Liver (tissue), 9 donors: ENCODE results near the gene ABRACL. TPM values are rescaled to one million over a fixed set of nuclear protein-coding genes. Genes with fewer than 3 reads are reported as not detected.

Experiments used
- DNase-seq: peaks from one replicate; pipeline ENCODE4 v3.0.0-alpha.2; 2017; ENCODE audit warnings: low spot score
- H3K27ac ChIP-seq, 2 donors: one replicate each; pipeline ENCODE4 v1.7.0; 2013; ENCODE audit warnings: inconsistent platforms in 2 of 2, low read length in 2 of 2, control low read depth in 1 of 2, low read depth in 1 of 2, mild to moderate bottlenecking in 1 of 2
- H3K27me3 ChIP-seq, 4 donors: one replicate each; pipeline versions ENCODE4 v1.6.1 to v1.7.0; 2013; ENCODE audit warnings: low read length in 3 of 4, inconsistent platforms in 1 of 4, mild to moderate bottlenecking in 1 of 4, moderate library complexity in 1 of 4; ENCODE audit not compliant: control insufficient read depth in 4 of 4, insufficient read depth in 4 of 4
- H3K36me3 ChIP-seq, 4 donors: one replicate each; pipeline versions ENCODE4 v1.6.1 to v1.7.0; 2013; ENCODE audit warnings: low read length in 3 of 4, mild to moderate bottlenecking in 3 of 4, low read depth in 1 of 4, moderate library complexity in 1 of 4; ENCODE audit not compliant: control insufficient read depth in 4 of 4, insufficient read depth in 3 of 4
- H3K4me1 ChIP-seq, 4 donors: one replicate each; pipeline versions ENCODE4 v1.6.1 to v1.7.0; 2013; ENCODE audit warnings: low read length in 3 of 4, mild to moderate bottlenecking in 3 of 4, moderate library complexity in 1 of 4; ENCODE audit not compliant: control insufficient read depth in 4 of 4, insufficient read depth in 4 of 4
- H3K4me3 ChIP-seq, 3 donors: one replicate each; pipeline versions ENCODE4 v1.6.1 to v1.7.0; 2013; ENCODE audit warnings: low read length in 3 of 3, control low read depth in 1 of 3, low read depth in 1 of 3, mild to moderate bottlenecking in 1 of 3
- H3K9ac ChIP-seq, 2 donors: one replicate each; pipeline ENCODE4 v1.7.0; 2013; ENCODE audit warnings: low read length in 2 of 2, mild to moderate bottlenecking in 2 of 2, moderate library complexity in 2 of 2, control low read depth in 1 of 2, low read depth in 1 of 2
- H3K9me3 ChIP-seq, 4 donors: one replicate each; pipeline versions ENCODE4 v1.6.1 to v1.7.0; 2013; ENCODE audit warnings: low read length in 3 of 4; ENCODE audit not compliant: control insufficient read depth in 4 of 4
- ATF3 ChIP-seq: IDR thresholded peaks from 2 replicates; pipeline ENCODE4 v1.6.1; 2016; ENCODE audit warnings: antibody characterized with exemption
- CTCF ChIP-seq: fragments of 150-350 bp; IDR thresholded peaks from 2 replicates; pipeline ENCODE4 v1.5.1; 2017; ENCODE audit warnings: improper control_type of control experiment, low read depth, low read length; ENCODE audit not compliant: missing input control
- EGR1 ChIP-seq, 2 donors: IDR thresholded peaks; 2 replicates each; pipeline ENCODE4 v1.6.1; 2016 to 2018; ENCODE audit warnings: antibody characterized with exemption in 2 of 2, low read depth in 2 of 2
- FOXA1 ChIP-seq: IDR thresholded peaks from 2 replicates; pipeline ENCODE4 v1.6.1; 2016; ENCODE audit warnings: antibody characterized with exemption
- FOXA2 ChIP-seq: IDR thresholded peaks from 2 replicates; pipeline ENCODE4 v1.6.1; 2016; ENCODE audit warnings: antibody characterized with exemption
- GABPA ChIP-seq, 2 donors: IDR thresholded peaks in 1 of 2; conservative IDR thresholded peaks in 1 of 2; 2 replicates each; pipeline ENCODE4 v1.6.1; 2016; ENCODE audit warnings: antibody characterized with exemption in 2 of 2, mild to moderate bottlenecking in 1 of 2, moderate library complexity in 1 of 2
- HNF4A ChIP-seq, 2 donors: conservative IDR thresholded peaks; 2 replicates each; pipeline ENCODE4 v1.6.1; 2016; ENCODE audit warnings: antibody characterized with exemption in 2 of 2, mild to moderate bottlenecking in 2 of 2
- HNF4G ChIP-seq: IDR thresholded peaks from 2 replicates; pipeline ENCODE4 v1.6.1; 2016; ENCODE audit warnings: antibody characterized with exemption
- JUND ChIP-seq, 2 donors: IDR thresholded peaks; 2 replicates each; pipeline ENCODE4 v1.6.1; 2016; ENCODE audit warnings: antibody characterized with exemption in 2 of 2
- MAX ChIP-seq: IDR thresholded peaks from 2 replicates; pipeline ENCODE4 v1.6.1; 2016; ENCODE audit warnings: antibody characterized with exemption
- NR2F2 ChIP-seq: IDR thresholded peaks from 2 replicates; pipeline ENCODE4 v1.6.1; 2016; ENCODE audit warnings: antibody characterized with exemption
- RAD21 ChIP-seq, 2 donors: IDR thresholded peaks; 2 replicates each; pipeline ENCODE4 v1.6.1; 2016; ENCODE audit warnings: antibody characterized with exemption in 2 of 2, mild to moderate bottlenecking in 2 of 2
- REST ChIP-seq: IDR thresholded peaks from 2 replicates; pipeline ENCODE4 v1.6.1; 2016; ENCODE audit warnings: antibody characterized with exemption, mild to moderate bottlenecking
- RXRA ChIP-seq, 2 donors: IDR thresholded peaks; 2 replicates each; pipeline ENCODE4 v1.6.1; 2017 to 2018; ENCODE audit warnings: antibody characterized with exemption in 2 of 2, mild to moderate bottlenecking in 1 of 2
- SP1 ChIP-seq: IDR thresholded peaks from 2 replicates; pipeline ENCODE4 v1.6.1; 2018; ENCODE audit warnings: antibody characterized with exemption, mild to moderate bottlenecking
- TAF1 ChIP-seq: conservative IDR thresholded peaks from 2 replicates; pipeline ENCODE4 v1.6.1; 2016; ENCODE audit warnings: antibody characterized with exemption, mild to moderate bottlenecking
- YY1 ChIP-seq: IDR thresholded peaks from 2 replicates; pipeline ENCODE4 v1.6.1; 2016; ENCODE audit warnings: antibody characterized with exemption, mild to moderate bottlenecking
- ZBTB33 ChIP-seq: IDR thresholded peaks from 2 replicates; pipeline ENCODE4 v1.6.1; 2016; ENCODE audit warnings: antibody characterized with exemption
- WGBS: extraction: QIAGEN DNeasy Blood & Tissue Kit; methylation state at CpG from one replicate; pipeline ENCODE4 v1.1.7; 2013; 5-methylcytosine and 5-hydroxymethylcytosine counted together
- polyA plus RNA-seq, 2 donors: library from polyadenylated mRNA; stranded (reverse) in 1 of 2; unstranded in 1 of 2; fragments of 200-250 nt in 1 of 2; fragments of >200 nt in 1 of 2; fragmentation: Nextera tagmentation in 1 of 2; extraction: Ambion mirVana in 1 of 2; gene quantifications; one replicate each; pipeline versions ENCODE4 v1.2.1 to v1.2.3, GENCODE V29; 2013 to 2015
- total RNA-seq, 2 donors: library from RNA; depleted of rRNA; stranded (reverse); fragments of >200 nt; gene quantifications; one replicate each; pipeline ENCODE4 v1.2.3, GENCODE V29; 2014
- donor health status: healthy.
- donor health status: healthy.
- donor health status: healthy.
- donor health status: healthy.
- donor health status: healthy.

Gene ABRACL
- total and polyA plus RNA-seq, 4 donors = 14.2 to 66.3 (median 26.8) TPM

- DNase-seq = no peak
- H3K27me3 ChIP-seq = no peaks in the 10 kb centered on the region
- H3K9me3 ChIP-seq = no peaks in the 10 kb centered on the region
- H3K27ac ChIP-seq = peak overlapping the region; percentile 4 to 53
- H3K36me3 ChIP-seq = no peaks in the 10 kb centered on the region
- 36% methylated on average over 3 of the region's 3 CpGs for WGBS
- peaks cover 9 to 72% (median 58%) of the 10 kb centered on the region in 4 donors for H3K4me1 ChIP-seq
- H3K4me3 ChIP-seq = no peak overlapping the region
- TF ChIP-seq HNF4A (conservative IDR thresholded peaks at IDR 0.05) (peak; percentile 91 to 94), EGR1 (IDR thresholded peaks at IDR 0.05; ENCODE audit: low read depth in 2 of 2) (peak; percentile 27 to 76), NR2F2 (no peak), RAD21 (IDR thresholded peaks at IDR 0.05) (peak; percentile 53 to 61), FOXA1 (peak; percentile 79), HNF4G (peak; percentile 53), CTCF (no peak), JUND (IDR thresholded peaks at IDR 0.05) (peak; percentile 75 to 85), YY1 (peak; percentile 74), TAF1 (peak; percentile 81), RXRA (IDR thresholded peaks at IDR 0.05) (peak; percentile 90 to 92), GABPA (IDR thresholded peaks at IDR 0.05 in 1 of 2, conservative IDR thresholded peaks at IDR 0.05 in 1 of 2) (peak in 1 of 2 donors; percentile 44), REST (peak; percentile 69), SP1 (peak; percentile 95), FOXA2 (peak; percentile 71), MAX (peak; percentile 92), ATF3 (peak; percentile 47), ZBTB33 (peak; percentile 91)
- no peak overlapping the region for H3K9ac ChIP-seq
Measured at GRCh38 chr6:139014945-139015344, 13.6 kb upstream of the ABRACL start.
